Lower leg skin (tissue), 4 donors: ENCODE results near the gene SYNPO2. TPM values are rescaled to one million over a fixed set of nuclear protein-coding genes. Genes with fewer than 3 reads are reported as not detected.
A peak's percentile ranks its signal among the peaks of the same experiment; 100 is the strongest.
"Not testable (repeated sequence)": the region's sequence is repeated elsewhere in the genome, so short reads cannot be mapped to it uniquely, and the experiment has no call there.

Source experiments
- DNase-seq, 2 donors: peaks; one replicate each; pipeline ENCODE4 v3.0.0-alpha.2; 2019; ENCODE audit warnings: low spot score in 2 of 2
- H3K4me3 ChIP-seq: fragments of 200-600 bp; sonication (generic); 2 replicates; pipeline ENCODE4 v1.5.1; 2017; ENCODE audit warnings: mild to moderate bottlenecking, low read depth; ENCODE audit not compliant: poor library complexity, severe bottlenecking
- CTCF ChIP-seq, 3 donors: fragments of 450-650 bp; IDR thresholded peaks; one replicate each; pipeline ENCODE4 v1.5.1; 2016; ENCODE audit warnings: antibody characterized with exemption in 3 of 3, mild to moderate bottlenecking in 3 of 3, moderate library complexity in 2 of 3
- POLR2A ChIP-seq, 2 donors: fragments of 450-650 bp; IDR thresholded peaks; one replicate each; pipeline ENCODE4 v1.6.1; 2016 to 2017; ENCODE audit warnings: antibody characterized with exemption in 2 of 2, mild to moderate bottlenecking in 1 of 2, moderate library complexity in 1 of 2
- WGBS, 2 donors: methylation state at CpG; one replicate each; pipeline ENCODE4 v1.1.5; 2018; 5-methylcytosine and 5-hydroxymethylcytosine counted together
- intact Hi-C: fragments of 100-400 bp; cut with DNase I; formaldehyde crosslinking; loops from one replicate; pipeline ENCODE4 v1.15.0; 2023; ENCODE audit warnings: low total_unique reads
- total RNA-seq, 4 donors: library from RNA; depleted of rRNA; stranded (reverse); fragments of >200 nt; gene quantifications; one replicate each; pipeline ENCODE4 v1.1.0, GENCODE V29; 2016

SYNPO2 gene
- total RNA-seq, 4 donors from 2014 or later: 13.3 to 38.5 (median 16.1) TPM

GRCh38 chr4:119016636-119017035 is 128.0 kb downstream of the SYNPO2 start:
- 36 to 38% methylated on average over 2 of the region's 2 CpGs for WGBS, 2 donors
- TF ChIP-seq CTCF (IDR thresholded peaks at IDR 0.05) (no peak), POLR2A (IDR thresholded peaks at IDR 0.05) (no peak)
- no peak for DNase-seq
- no peak overlapping the region for H3K4me3 ChIP-seq
- intact Hi-C loops: no loop called here

- intact Hi-C loops: no loop called here
- DNase-seq: no peak
- TF ChIP-seq POLR2A (IDR thresholded peaks at IDR 0.05) (no peak), CTCF (IDR thresholded peaks at IDR 0.05) (no peak)
- 73 to 76% methylated on average over 2 of the region's 2 CpGs for WGBS, 2 donors
- no peak overlapping the region for H3K4me3 ChIP-seq
These were observed 129.0 kb downstream of the SYNPO2 start for GRCh38 chr4:119017636-119018035.

GRCh38 chr4:119020158-119020557 is 131.5 kb downstream of the SYNPO2 start:
- DNase-seq: no peak
- TF ChIP-seq CTCF (IDR thresholded peaks at IDR 0.05): no peak
- no peak for TF ChIP-seq POLR2A (IDR thresholded peaks at IDR 0.05)
- WGBS, 2 donors: 76 to 86% methylated on average over 1 of the region's 1 CpG
- intact Hi-C loops: no loop called here
- H3K4me3 ChIP-seq: no peak overlapping the region

- H3K4me3 ChIP-seq, intact Hi-C loops, DNase-seq: not testable (repeated sequence)
- WGBS, 2 donors: 96 to 97% methylated on average over 4 of the region's 4 CpGs
These were observed 133.9 kb downstream of the SYNPO2 start for GRCh38 chr4:119022520-119022919.

GRCh38 chr4:119024102-119024501 is 135.4 kb downstream of the SYNPO2 start:
- WGBS, 2 donors: 83 to 87% methylated on average over 4 of the region's 4 CpGs
- no peak overlapping the region for H3K4me3 ChIP-seq
- TF ChIP-seq CTCF (IDR thresholded peaks at IDR 0.05) (no peak), POLR2A (IDR thresholded peaks at IDR 0.05) (no peak)
- intact Hi-C loops: no loop called here
- no peak for DNase-seq

GRCh38 chr4:119025420-119025819 is 136.8 kb downstream of the SYNPO2 start:
- TF ChIP-seq POLR2A (IDR thresholded peaks at IDR 0.05) (no peak), CTCF (IDR thresholded peaks at IDR 0.05) (no peak)
- no peak overlapping the region for H3K4me3 ChIP-seq
- WGBS, 2 donors: 16 to 25% methylated on average over 4 of the region's 4 CpGs
- DNase-seq: peak in 1 of 2 donors; percentile 56
- intact Hi-C loops: no loop called here
